Measurements from ENCODE around the gene AGAP3. TPM values are rescaled to one million over a fixed set of nuclear protein-coding genes. Genes with fewer than 3 reads are reported as not detected.

The AGAP3 gene
- total and polyA plus RNA-seq, 2 donors = 25.5 to 77.0 TPM

GRCh38 chr7:151128144-151128543 is 41.9 kb downstream of the AGAP3 start:
- Histone ChIP-seq H3K36me3 (ENCODE audit: insufficient read depth) (peaks cover 2% of the 10 kb centered on the region), H3K4me3 (ENCODE audit: low read depth, low read length) (no peak overlapping the region), H3K27ac (ENCODE audit: low read depth) (no peak overlapping the region), H3K4me1 (ENCODE audit: insufficient read depth) (no peaks in the 10 kb centered on the region)
- 80% methylated on average over 14 of the region's 14 CpGs for WGBS
- DNase-seq (ENCODE audit: extremely low spot score) = no peak

GRCh38 chr7:151128716-151129115 is 42.4 kb downstream of the AGAP3 start:
- H3K27ac ChIP-seq (ENCODE audit: low read depth) = no peak overlapping the region
- no peak for DNase-seq (ENCODE audit: extremely low spot score)
- peaks cover 2% of the 10 kb centered on the region for H3K36me3 ChIP-seq (ENCODE audit: insufficient read depth)
- WGBS = 87% methylated on average over 8 of the region's 8 CpGs
- H3K4me1 ChIP-seq (ENCODE audit: insufficient read depth) = no peaks in the 10 kb centered on the region
- no peak overlapping the region for H3K4me3 ChIP-seq (ENCODE audit: low read depth, low read length)

- Histone ChIP-seq H3K36me3 (ENCODE audit: insufficient read depth) (peaks cover 5% of the 10 kb centered on the region), H3K27ac (ENCODE audit: low read depth) (no peak overlapping the region), H3K4me3 (ENCODE audit: low read depth, low read length) (no peak overlapping the region), H3K4me1 (ENCODE audit: insufficient read depth) (no peaks in the 10 kb centered on the region)
- WGBS = 89% methylated on average over 28 of the region's 28 CpGs
- no peak for DNase-seq (ENCODE audit: extremely low spot score)
These were observed 43.1 kb downstream of the AGAP3 start for GRCh38 chr7:151129117-151129959.

- Histone ChIP-seq H3K36me3 (ENCODE audit: insufficient read depth) (peaks cover 5% of the 10 kb centered on the region), H3K4me1 (ENCODE audit: insufficient read depth) (no peaks in the 10 kb centered on the region), H3K27ac (ENCODE audit: low read depth) (no peak overlapping the region), H3K4me3 (ENCODE audit: low read depth, low read length) (no peak overlapping the region)
- WGBS = 96% methylated on average over 9 of the region's 9 CpGs
- DNase-seq (ENCODE audit: extremely low spot score) = no peak
These were observed 43.8 kb downstream of the AGAP3 start for GRCh38 chr7:151129960-151130591.

- no peak overlapping the region for H3K27ac ChIP-seq (ENCODE audit: low read depth)
- no peaks in the 10 kb centered on the region for H3K4me1 ChIP-seq (ENCODE audit: insufficient read depth)
- H3K36me3 ChIP-seq (ENCODE audit: insufficient read depth) = peaks cover 5% of the 10 kb centered on the region
- H3K4me3 ChIP-seq (ENCODE audit: low read depth, low read length) = no peak overlapping the region
- DNase-seq (ENCODE audit: extremely low spot score) = no peak
- WGBS = 89% methylated on average over 17 of the region's 17 CpGs
These were observed 44.5 kb downstream of the AGAP3 start for GRCh38 chr7:151130741-151131157.

GRCh38 chr7:151131224-151131591 is 44.9 kb downstream of the AGAP3 start:
- Histone ChIP-seq H3K4me1 (ENCODE audit: insufficient read depth) (no peaks in the 10 kb centered on the region), H3K36me3 (ENCODE audit: insufficient read depth) (peaks cover 8% of the 10 kb centered on the region), H3K27ac (ENCODE audit: low read depth) (no peak overlapping the region), H3K4me3 (ENCODE audit: low read depth, low read length) (no peak overlapping the region)
- WGBS = 84% methylated on average over 13 of the region's 13 CpGs
- no peak for DNase-seq (ENCODE audit: extremely low spot score)

- Histone ChIP-seq H3K36me3 (ENCODE audit: insufficient read depth) (peaks cover 10% of the 10 kb centered on the region), H3K4me3 (ENCODE audit: low read depth, low read length) (no peak overlapping the region), H3K27ac (ENCODE audit: low read depth) (no peak overlapping the region), H3K4me1 (ENCODE audit: insufficient read depth) (no peaks in the 10 kb centered on the region)
- DNase-seq (ENCODE audit: extremely low spot score) = no peak
- 64% methylated on average over 19 of the region's 19 CpGs for WGBS
These were observed 45.5 kb downstream of the AGAP3 start for GRCh38 chr7:151131592-151132293.

- Histone ChIP-seq H3K36me3 (ENCODE audit: insufficient read depth) (peaks cover 10% of the 10 kb centered on the region), H3K4me3 (ENCODE audit: low read depth, low read length) (no peak overlapping the region), H3K4me1 (ENCODE audit: insufficient read depth) (no peaks in the 10 kb centered on the region), H3K27ac (ENCODE audit: low read depth) (no peak overlapping the region)
- no peak for DNase-seq (ENCODE audit: extremely low spot score)
- 95% methylated on average over 21 of the region's 21 CpGs for WGBS
These were observed 46.4 kb downstream of the AGAP3 start for GRCh38 chr7:151132461-151133205.

GRCh38 chr7:151133266-151133985 is 47.2 kb downstream of the AGAP3 start:
- no peaks in the 10 kb centered on the region for H3K4me1 ChIP-seq (ENCODE audit: insufficient read depth)
- no peak overlapping the region for H3K27ac ChIP-seq (ENCODE audit: low read depth)
- no peak for DNase-seq (ENCODE audit: extremely low spot score)
- no peak overlapping the region for H3K4me3 ChIP-seq (ENCODE audit: low read depth, low read length)
- 91% methylated on average over 16 of the region's 16 CpGs for WGBS
- H3K36me3 ChIP-seq (ENCODE audit: insufficient read depth) = peaks cover 10% of the 10 kb centered on the region

GRCh38 chr7:151133986-151134742 is 47.9 kb downstream of the AGAP3 start:
- H3K36me3 ChIP-seq (ENCODE audit: insufficient read depth) = peaks cover 10% of the 10 kb centered on the region
- WGBS = 91% methylated on average over 24 of the region's 24 CpGs

GRCh38 chr7:151134743-151135524 is 48.7 kb downstream of the AGAP3 start:
- no peak overlapping the region for H3K27ac ChIP-seq (ENCODE audit: low read depth)
- no peaks in the 10 kb centered on the region for H3K4me1 ChIP-seq (ENCODE audit: insufficient read depth)
- peaks cover 10% of the 10 kb centered on the region for H3K36me3 ChIP-seq (ENCODE audit: insufficient read depth)
- 94% methylated on average over 14 of the region's 14 CpGs for WGBS
- no peak for DNase-seq (ENCODE audit: extremely low spot score)
- no peak overlapping the region for H3K4me3 ChIP-seq (ENCODE audit: low read depth, low read length)

More at GRCh38 chr7:151133986-151134742, 47.9 kb downstream of the AGAP3 start:
- no peaks in the 10 kb centered on the region for H3K4me1 ChIP-seq (ENCODE audit: insufficient read depth)
- H3K4me3 ChIP-seq (ENCODE audit: low read depth, low read length) = no peak overlapping the region
- no peak for DNase-seq (ENCODE audit: extremely low spot score)
- H3K27ac ChIP-seq (ENCODE audit: low read depth) = no peak overlapping the region

GRCh38 chr7:151135525-151135845 is 49.2 kb downstream of the AGAP3 start:
- DNase-seq (ENCODE audit: extremely low spot score) = no peak
- no peak overlapping the region for H3K27ac ChIP-seq (ENCODE audit: low read depth)
- peaks cover 10% of the 10 kb centered on the region for H3K36me3 ChIP-seq (ENCODE audit: insufficient read depth)
- WGBS = 92% methylated on average over 5 of the region's 5 CpGs
- no peaks in the 10 kb centered on the region for H3K4me1 ChIP-seq (ENCODE audit: insufficient read depth)
- no peak overlapping the region for H3K4me3 ChIP-seq (ENCODE audit: low read depth, low read length)
